HEK293 (cell line): Measurements from ENCODE around the gene OVOL1.

ENCODE experiments used
- CTCF ChIA-PET: fragments of 350-600 bp; formaldehyde crosslinking; extraction: SDS; loops from one replicate; lab custom pipeline; 2021; ENCODE audit warnings: antibody characterized with exemption; lab: Yijun Ruan, JAX
- POLR2A ChIA-PET: fragments of 300-600 bp; formaldehyde crosslinking; extraction: SDS; loops from one replicate; lab custom pipeline; 2020; ENCODE audit warnings: antibody characterized with exemption, inconsistent platforms; lab: Yijun Ruan, JAX
- H3K27ac ChIP-seq: fragments of 200-500 bp; sonication (Bioruptor generic); 2 replicates; pipeline ENCODE4 v1.5.1; 2014; ENCODE audit warnings: low read depth, low read length, control low read depth, inconsistent platforms; ENCODE audit errors: extremely low read depth
- H3K36me3 ChIP-seq, 2 experiments: fragments of 200-500 bp in 1 of 2; sonication (Bioruptor generic) in 1 of 2; 1 replicate in 1 of 2; 2 replicates in 1 of 2; pipeline ENCODE4 v1.5.1; 2014 to 2017; ENCODE audit warnings: inconsistent platforms in 2 of 2, low read length in 2 of 2; ENCODE audit not compliant: control insufficient read depth in 2 of 2, insufficient read depth in 1 of 2
- H3K4me1 ChIP-seq: fragments of 200-500 bp; sonication (Bioruptor generic); 2 replicates; pipeline ENCODE4 v1.5.1; 2014; ENCODE audit warnings: mild to moderate bottlenecking, low read length, inconsistent platforms; ENCODE audit not compliant: control insufficient read depth, insufficient read depth
- H3K4me3 ChIP-seq: 2 replicates; pipeline ENCODE4 v1.5.1; 2011; ENCODE audit warnings: low read depth, mild to moderate bottlenecking, control low read depth, low read length, moderate library complexity
- H3K9me3 ChIP-seq: fragments of 200-500 bp; sonication (Bioruptor generic); 2 replicates; pipeline ENCODE4 v1.5.1; 2014; ENCODE audit warnings: low read depth, low read length, inconsistent platforms; ENCODE audit not compliant: control insufficient read depth, insufficient read depth
- BCL11B ChIP-seq: fragments of 450-650 bp; formaldehyde crosslinking; IDR thresholded peaks from 2 replicates; pipeline ENCODE4 v1.5.1; 2016; ENCODE audit warnings: low read depth, missing biosample characterization, missing genetic modification characterization
- HOXC10 ChIP-seq: sonication (generic); formaldehyde crosslinking; IDR thresholded peaks from 2 replicates; pipeline ENCODE4 v1.8.1; 2023; ENCODE audit warnings: mild to moderate bottlenecking, missing genetic modification reagents
- KLF7 ChIP-seq: fragments of 450-650 bp; formaldehyde crosslinking; IDR thresholded peaks from 2 replicates; pipeline ENCODE4 v1.5.1; 2016; ENCODE audit warnings: missing biosample characterization, missing genetic modification characterization, borderline replicate concordance
- MZF1 ChIP-seq: fragments of 450-650 bp; formaldehyde crosslinking; IDR thresholded peaks from 2 replicates; pipeline ENCODE4 v1.5.1; 2017; ENCODE audit warnings: missing biosample characterization, missing genetic modification characterization, borderline replicate concordance
- ZEB2 ChIP-seq: fragments of 450-650 bp; formaldehyde crosslinking; IDR thresholded peaks from 2 replicates; pipeline ENCODE4 v1.5.1; 2016; ENCODE audit warnings: missing biosample characterization, missing genetic modification characterization
- ZNF146 ChIP-seq: fragments of 450-650 bp; formaldehyde crosslinking; IDR thresholded peaks from 2 replicates; pipeline ENCODE4 v1.5.1; 2016; ENCODE audit warnings: missing biosample characterization, missing genetic modification characterization
- ZNF155 ChIP-seq: fragments of 450-650 bp; formaldehyde crosslinking; IDR thresholded peaks from 2 replicates; pipeline ENCODE4 v1.5.1; 2016; ENCODE audit warnings: missing biosample characterization, missing genetic modification characterization
- ZNF529 ChIP-seq: fragments of 450-650 bp; formaldehyde crosslinking; IDR thresholded peaks from 2 replicates; pipeline ENCODE4 v1.5.1; 2017; ENCODE audit warnings: missing genetic modification characterization, missing biosample characterization; ENCODE audit not compliant: insufficient replicate concordance
- ZNF548 ChIP-seq: fragments of 450-650 bp; formaldehyde crosslinking; IDR thresholded peaks from 2 replicates; pipeline ENCODE4 v1.5.1; 2016; ENCODE audit warnings: missing biosample characterization, missing genetic modification characterization
- ZNF639 ChIP-seq: fragments of 450-650 bp; formaldehyde crosslinking; IDR thresholded peaks from 2 replicates; pipeline ENCODE4 v1.5.1; 2016; ENCODE audit warnings: missing biosample characterization, missing genetic modification characterization
- ZNF692 ChIP-seq: fragments of 450-650 bp; formaldehyde crosslinking; IDR thresholded peaks from 2 replicates; pipeline ENCODE4 v1.5.1; 2016; ENCODE audit warnings: missing biosample characterization, missing genetic modification characterization
- ZNF701 ChIP-seq: fragments of 450-650 bp; formaldehyde crosslinking; IDR thresholded peaks from 2 replicates; pipeline ENCODE4 v1.5.1; 2016; ENCODE audit warnings: missing biosample characterization, missing genetic modification characterization
- ZNF768 ChIP-seq: fragments of 450-650 bp; formaldehyde crosslinking; IDR thresholded peaks from 2 replicates; pipeline ENCODE4 v1.5.1; 2018; ENCODE audit warnings: missing biosample characterization, mild to moderate bottlenecking, missing genetic modification characterization
- ZNF792 ChIP-seq: fragments of 450-650 bp; formaldehyde crosslinking; IDR thresholded peaks from 2 replicates; pipeline ENCODE4 v1.5.1; 2016; ENCODE audit warnings: missing biosample characterization, missing genetic modification characterization
- TF ChIP-seq, protein P1 (sequence below): fragments of 450-650 bp; IDR thresholded peaks from 2 replicates; pipeline ENCODE4 v1.5.1; 2018; ENCODE audit warnings: missing biosample characterization, missing genetic modification characterization
- TF ChIP-seq, protein P2 (sequence below): fragments of 450-650 bp; formaldehyde crosslinking; conservative IDR thresholded peaks from 2 replicates; pipeline ENCODE4 v1.5.1; 2016; ENCODE audit warnings: low read depth, missing biosample characterization, missing genetic modification characterization
- TF ChIP-seq, protein P3 (sequence below): fragments of 450-650 bp; formaldehyde crosslinking; IDR thresholded peaks from 2 replicates; pipeline ENCODE4 v1.5.1; 2017; ENCODE audit warnings: missing biosample characterization, missing genetic modification characterization
- TF ChIP-seq, protein P4 (sequence below): fragments of 450-650 bp; formaldehyde crosslinking; IDR thresholded peaks from 2 replicates; pipeline ENCODE4 v1.5.1; 2016; ENCODE audit warnings: missing biosample characterization, missing genetic modification characterization
- TF ChIP-seq, protein P5 (sequence below): fragments of 450-650 bp; formaldehyde crosslinking; IDR thresholded peaks from 2 replicates; pipeline ENCODE4 v1.5.1; 2016; ENCODE audit warnings: missing biosample characterization, missing genetic modification characterization, low read depth

OVOL1 gene

GRCh38 chr11:65777241-65777640, 9.6 kb upstream of the OVOL1 start:
- Histone ChIP-seq H3K27ac (no peak overlapping the region), H3K4me1 (no peaks in the 10 kb centered on the region)

More at GRCh38 chr11:65777241-65777640, 9.6 kb upstream of the OVOL1 start:
- H3K36me3 ChIP-seq: peaks cover 0 to 44% of the 10 kb centered on the region in 2 experiments; a peak in 1 of 3 replicates
- POLR2A ChIA-PET: interaction anchor here (0.7 to 2.2 kb wide), 2 partner anchors 43 to 57 kb away, joined by 3 to 6 read pairs; partner anchors contain the start of gene RNASEH2C
- no peak overlapping the region for H3K4me3 ChIP-seq
- H3K9me3 ChIP-seq: no peaks in the 10 kb centered on the region
- CTCF ChIA-PET: interaction anchor here (0.6 to 1.1 kb wide), 2 partner anchors 40 to 83 kb away, joined by 3 read pairs; partner anchors contain the start of gene MUS81
- TF ChIP-seq ZNF692 (tag by site-specific recombination): no peak
- no peak for TF ChIP-seq ZNF548 (tag by site-specific recombination)
- TF ChIP-seq, protein P1, sequence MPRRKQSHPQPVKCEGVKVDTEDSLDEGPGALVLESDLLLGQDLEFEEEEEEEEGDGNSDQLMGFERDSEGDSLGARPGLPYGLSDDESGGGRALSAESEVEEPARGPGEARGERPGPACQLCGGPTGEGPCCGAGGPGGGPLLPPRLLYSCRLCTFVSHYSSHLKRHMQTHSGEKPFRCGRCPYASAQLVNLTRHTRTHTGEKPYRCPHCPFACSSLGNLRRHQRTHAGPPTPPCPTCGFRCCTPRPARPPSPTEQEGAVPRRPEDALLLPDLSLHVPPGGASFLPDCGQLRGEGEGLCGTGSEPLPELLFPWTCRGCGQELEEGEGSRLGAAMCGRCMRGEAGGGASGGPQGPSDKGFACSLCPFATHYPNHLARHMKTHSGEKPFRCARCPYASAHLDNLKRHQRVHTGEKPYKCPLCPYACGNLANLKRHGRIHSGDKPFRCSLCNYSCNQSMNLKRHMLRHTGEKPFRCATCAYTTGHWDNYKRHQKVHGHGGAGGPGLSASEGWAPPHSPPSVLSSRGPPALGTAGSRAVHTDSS (tag by site-specific recombination): no peak
- TF ChIP-seq ZNF529: no peak
- TF ChIP-seq ZNF639: no peak
- TF ChIP-seq, protein P2, sequence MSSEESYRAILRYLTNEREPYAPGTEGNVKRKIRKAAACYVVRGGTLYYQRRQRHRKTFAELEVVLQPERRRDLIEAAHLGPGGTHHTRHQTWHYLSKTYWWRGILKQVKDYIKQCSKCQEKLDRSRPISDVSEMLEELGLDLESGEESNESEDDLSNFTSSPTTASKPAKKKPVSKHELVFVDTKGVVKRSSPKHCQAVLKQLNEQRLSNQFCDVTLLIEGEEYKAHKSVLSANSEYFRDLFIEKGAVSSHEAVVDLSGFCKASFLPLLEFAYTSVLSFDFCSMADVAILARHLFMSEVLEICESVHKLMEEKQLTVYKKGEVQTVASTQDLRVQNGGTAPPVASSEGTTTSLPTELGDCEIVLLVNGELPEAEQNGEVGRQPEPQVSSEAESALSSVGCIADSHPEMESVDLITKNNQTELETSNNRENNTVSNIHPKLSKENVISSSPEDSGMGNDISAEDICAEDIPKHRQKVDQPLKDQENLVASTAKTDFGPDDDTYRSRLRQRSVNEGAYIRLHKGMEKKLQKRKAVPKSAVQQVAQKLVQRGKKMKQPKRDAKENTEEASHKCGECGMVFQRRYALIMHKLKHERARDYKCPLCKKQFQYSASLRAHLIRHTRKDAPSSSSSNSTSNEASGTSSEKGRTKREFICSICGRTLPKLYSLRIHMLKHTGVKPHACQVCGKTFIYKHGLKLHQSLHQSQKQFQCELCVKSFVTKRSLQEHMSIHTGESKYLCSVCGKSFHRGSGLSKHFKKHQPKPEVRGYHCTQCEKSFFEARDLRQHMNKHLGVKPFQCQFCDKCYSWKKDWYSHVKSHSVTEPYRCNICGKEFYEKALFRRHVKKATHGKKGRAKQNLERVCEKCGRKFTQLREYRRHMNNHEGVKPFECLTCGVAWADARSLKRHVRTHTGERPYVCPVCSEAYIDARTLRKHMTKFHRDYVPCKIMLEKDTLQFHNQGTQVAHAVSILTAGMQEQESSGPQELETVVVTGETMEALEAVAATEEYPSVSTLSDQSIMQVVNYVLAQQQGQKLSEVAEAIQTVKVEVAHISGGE: no peak
- TF ChIP-seq HOXC10: no peak
- TF ChIP-seq ZEB2 (tag by site-specific recombination): no peak
- TF ChIP-seq BCL11B (tag by site-specific recombination): no peak
- TF ChIP-seq, protein P3, sequence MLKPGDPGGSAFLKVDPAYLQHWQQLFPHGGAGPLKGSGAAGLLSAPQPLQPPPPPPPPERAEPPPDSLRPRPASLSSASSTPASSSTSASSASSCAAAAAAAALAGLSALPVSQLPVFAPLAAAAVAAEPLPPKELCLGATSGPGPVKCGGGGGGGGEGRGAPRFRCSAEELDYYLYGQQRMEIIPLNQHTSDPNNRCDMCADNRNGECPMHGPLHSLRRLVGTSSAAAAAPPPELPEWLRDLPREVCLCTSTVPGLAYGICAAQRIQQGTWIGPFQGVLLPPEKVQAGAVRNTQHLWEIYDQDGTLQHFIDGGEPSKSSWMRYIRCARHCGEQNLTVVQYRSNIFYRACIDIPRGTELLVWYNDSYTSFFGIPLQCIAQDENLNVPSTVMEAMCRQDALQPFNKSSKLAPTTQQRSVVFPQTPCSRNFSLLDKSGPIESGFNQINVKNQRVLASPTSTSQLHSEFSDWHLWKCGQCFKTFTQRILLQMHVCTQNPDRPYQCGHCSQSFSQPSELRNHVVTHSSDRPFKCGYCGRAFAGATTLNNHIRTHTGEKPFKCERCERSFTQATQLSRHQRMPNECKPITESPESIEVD: no peak
- TF ChIP-seq ZNF768 (tag by site-specific recombination): no peak
- no peak for TF ChIP-seq MZF1 (tag by site-specific recombination)
- TF ChIP-seq ZNF146 (tag by site-specific recombination): no peak
- TF ChIP-seq, protein P4, sequence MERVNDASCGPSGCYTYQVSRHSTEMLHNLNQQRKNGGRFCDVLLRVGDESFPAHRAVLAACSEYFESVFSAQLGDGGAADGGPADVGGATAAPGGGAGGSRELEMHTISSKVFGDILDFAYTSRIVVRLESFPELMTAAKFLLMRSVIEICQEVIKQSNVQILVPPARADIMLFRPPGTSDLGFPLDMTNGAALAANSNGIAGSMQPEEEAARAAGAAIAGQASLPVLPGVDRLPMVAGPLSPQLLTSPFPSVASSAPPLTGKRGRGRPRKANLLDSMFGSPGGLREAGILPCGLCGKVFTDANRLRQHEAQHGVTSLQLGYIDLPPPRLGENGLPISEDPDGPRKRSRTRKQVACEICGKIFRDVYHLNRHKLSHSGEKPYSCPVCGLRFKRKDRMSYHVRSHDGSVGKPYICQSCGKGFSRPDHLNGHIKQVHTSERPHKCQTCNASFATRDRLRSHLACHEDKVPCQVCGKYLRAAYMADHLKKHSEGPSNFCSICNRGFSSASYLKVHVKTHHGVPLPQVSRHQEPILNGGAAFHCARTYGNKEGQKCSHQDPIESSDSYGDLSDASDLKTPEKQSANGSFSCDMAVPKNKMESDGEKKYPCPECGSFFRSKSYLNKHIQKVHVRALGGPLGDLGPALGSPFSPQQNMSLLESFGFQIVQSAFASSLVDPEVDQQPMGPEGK: no peak
- no peak for TF ChIP-seq ZNF701 (tag by site-specific recombination)
- TF ChIP-seq ZNF155 (tag by site-specific recombination): no peak
- TF ChIP-seq, protein P5, sequence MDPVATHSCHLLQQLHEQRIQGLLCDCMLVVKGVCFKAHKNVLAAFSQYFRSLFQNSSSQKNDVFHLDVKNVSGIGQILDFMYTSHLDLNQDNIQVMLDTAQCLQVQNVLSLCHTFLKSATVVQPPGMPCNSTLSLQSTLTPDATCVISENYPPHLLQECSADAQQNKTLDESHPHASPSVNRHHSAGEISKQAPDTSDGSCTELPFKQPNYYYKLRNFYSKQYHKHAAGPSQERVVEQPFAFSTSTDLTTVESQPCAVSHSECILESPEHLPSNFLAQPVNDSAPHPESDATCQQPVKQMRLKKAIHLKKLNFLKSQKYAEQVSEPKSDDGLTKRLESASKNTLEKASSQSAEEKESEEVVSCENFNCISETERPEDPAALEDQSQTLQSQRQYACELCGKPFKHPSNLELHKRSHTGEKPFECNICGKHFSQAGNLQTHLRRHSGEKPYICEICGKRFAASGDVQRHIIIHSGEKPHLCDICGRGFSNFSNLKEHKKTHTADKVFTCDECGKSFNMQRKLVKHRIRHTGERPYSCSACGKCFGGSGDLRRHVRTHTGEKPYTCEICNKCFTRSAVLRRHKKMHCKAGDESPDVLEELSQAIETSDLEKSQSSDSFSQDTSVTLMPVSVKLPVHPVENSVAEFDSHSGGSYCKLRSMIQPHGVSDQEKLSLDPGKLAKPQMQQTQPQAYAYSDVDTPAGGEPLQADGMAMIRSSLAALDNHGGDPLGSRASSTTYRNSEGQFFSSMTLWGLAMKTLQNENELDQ (tag by site-specific recombination): no peak
- TF ChIP-seq ZNF792 (tag by site-specific recombination): no peak
- no peak for TF ChIP-seq KLF7 (tag by site-specific recombination)
- TF ChIP-seq, all 188 proteins: peak for 0
